IMR-90 (cell line): ENCODE data around the gene BEX3. TPM values are rescaled to one million over a fixed set of nuclear protein-coding genes. Genes with fewer than 3 reads are reported as not detected.

Experiments used
- SMC3 ChIP-seq: fragments of 150-350 bp; IDR thresholded peaks from 2 replicates; pipeline ENCODE4 v1.6.1; 2016; ENCODE audit warnings: low read depth, mild to moderate bottlenecking, antibody characterized with exemption, low read length, moderate library complexity
- polyA plus RNA-seq, 3 experiments: library from polyadenylated mRNA; depleted of rRNA; stranded (reverse); fragments of >200 nt; gene quantifications; 2 replicates each; pipeline ENCODE4 v1.2.3, GENCODE V29; 2012; ENCODE audit warnings: low replicate concordance in 1 of 3
- total RNA-seq: library from RNA; depleted of rRNA; stranded (reverse); fragments of >200 nt; gene quantifications from 2 replicates; pipeline ENCODE4 v1.2.3, GENCODE V29; 2012
- TF ChIP-seq, protein P1 (sequence below): conservative IDR thresholded peaks from 2 replicates; pipeline ENCODE4 v1.5.1; 2012; ENCODE audit warnings: mild to moderate bottlenecking, low read depth, low read length, improper control_type of control experiment

The BEX3 gene
- total and polyA plus RNA-seq, 2 of the 4 experiments (the other 2 are of a cell fraction) = 114 to 409 TPM

DNA sequence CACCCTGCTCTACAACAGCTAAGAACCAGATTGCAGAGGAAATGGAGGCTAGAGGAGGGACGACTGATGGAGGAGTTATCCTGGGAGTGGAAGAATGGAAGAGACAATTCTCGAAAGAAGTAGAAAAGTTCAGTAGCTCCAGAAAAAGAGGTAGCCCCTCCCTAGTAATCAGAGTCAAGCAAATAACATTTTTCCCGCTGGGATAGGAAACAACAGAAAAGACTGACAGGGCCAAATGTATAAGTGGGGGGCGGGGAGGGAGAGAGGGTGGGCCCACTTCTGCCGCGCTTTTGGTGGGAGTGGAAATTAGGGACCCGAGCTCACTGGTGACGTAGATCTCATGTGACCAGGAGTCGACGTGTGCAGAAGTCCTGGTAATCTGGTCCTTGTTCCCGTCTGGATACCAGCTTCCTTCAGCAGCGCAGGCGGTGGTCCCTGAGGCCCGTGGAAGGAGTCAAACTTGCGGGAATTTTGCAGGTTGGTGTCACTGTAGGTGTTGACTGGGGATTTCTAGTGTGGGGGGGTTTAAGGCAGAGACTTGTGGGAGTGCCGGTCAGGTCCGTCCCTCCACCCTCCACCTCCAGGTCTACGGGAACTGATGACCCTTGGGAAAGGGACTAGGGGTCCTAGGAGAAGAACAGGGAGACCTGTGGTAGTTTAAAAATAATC is 20.1 kb upstream of the BEX3 start, which contains the start of gene TCEAL9 (continued):
- TF ChIP-seq, protein P1, sequence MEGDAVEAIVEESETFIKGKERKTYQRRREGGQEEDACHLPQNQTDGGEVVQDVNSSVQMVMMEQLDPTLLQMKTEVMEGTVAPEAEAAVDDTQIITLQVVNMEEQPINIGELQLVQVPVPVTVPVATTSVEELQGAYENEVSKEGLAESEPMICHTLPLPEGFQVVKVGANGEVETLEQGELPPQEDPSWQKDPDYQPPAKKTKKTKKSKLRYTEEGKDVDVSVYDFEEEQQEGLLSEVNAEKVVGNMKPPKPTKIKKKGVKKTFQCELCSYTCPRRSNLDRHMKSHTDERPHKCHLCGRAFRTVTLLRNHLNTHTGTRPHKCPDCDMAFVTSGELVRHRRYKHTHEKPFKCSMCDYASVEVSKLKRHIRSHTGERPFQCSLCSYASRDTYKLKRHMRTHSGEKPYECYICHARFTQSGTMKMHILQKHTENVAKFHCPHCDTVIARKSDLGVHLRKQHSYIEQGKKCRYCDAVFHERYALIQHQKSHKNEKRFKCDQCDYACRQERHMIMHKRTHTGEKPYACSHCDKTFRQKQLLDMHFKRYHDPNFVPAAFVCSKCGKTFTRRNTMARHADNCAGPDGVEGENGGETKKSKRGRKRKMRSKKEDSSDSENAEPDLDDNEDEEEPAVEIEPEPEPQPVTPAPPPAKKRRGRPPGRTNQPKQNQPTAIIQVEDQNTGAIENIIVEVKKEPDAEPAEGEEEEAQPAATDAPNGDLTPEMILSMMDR = no peak
- TF ChIP-seq SMC3 = no peak
